GM21526 (cell line): ENCODE data around the gene MID1.

Source experiments
- ATAC-seq: cut with Tn5 transposase; IDR thresholded peaks from one replicate; pipeline ENCODE4 v1.9.1; 2021; ENCODE audit warnings: moderate library complexity; ENCODE audit not compliant: unreplicated experiment, low FRiP score

The MID1 gene

GRCh38 chrX:10505726-10506125 lies 114.7 kb downstream of the MID1 start:
- no peak for ATAC-seq

GRCh38 chrX:10502961-10503360 lies 117.4 kb downstream of the MID1 start:
- ATAC-seq = no peak

- no peak for ATAC-seq
These were observed 118.8 kb downstream of the MID1 start for GRCh38 chrX:10501611-10502010.

- no peak for ATAC-seq
These were observed 123.9 kb downstream of the MID1 start for GRCh38 chrX:10496345-10496965.

GRCh38 chrX:10495677-10496076 lies 124.7 kb downstream of the MID1 start:
- ATAC-seq = no peak

GRCh38 chrX:10492250-10492649 lies 128.1 kb downstream of the MID1 start:
- ATAC-seq = no peak

- ATAC-seq = no peak
These were observed 134.0 kb downstream of the MID1 start for GRCh38 chrX:10486373-10486772.

- ATAC-seq = no peak
These were observed 135.1 kb downstream of the MID1 start for GRCh38 chrX:10485326-10485725.

GRCh38 chrX:10484683-10485247 lies 135.6 kb downstream of the MID1 start:
- ATAC-seq = no peak

GRCh38 chrX:10483191-10483831 lies 137.1 kb downstream of the MID1 start:
- no peak for ATAC-seq

- no peak for ATAC-seq
These were observed 137.7 kb downstream of the MID1 start for GRCh38 chrX:10482708-10483107.

GRCh38 chrX:10482261-10482660 lies 138.1 kb downstream of the MID1 start:
- ATAC-seq = peak; percentile 85

GRCh38 chrX:10480861-10481260 lies 139.5 kb downstream of the MID1 start:
- no peak for ATAC-seq

GRCh38 chrX:10479508-10479907 lies 140.9 kb downstream of the MID1 start:
- ATAC-seq = no peak

GRCh38 chrX:10477525-10477924 lies 142.9 kb downstream of the MID1 start:
- ATAC-seq = no peak

GRCh38 chrX:10474913-10475568 lies 145.3 kb downstream of the MID1 start:
- no peak for ATAC-seq

GRCh38 chrX:10474510-10474909 lies 145.9 kb downstream of the MID1 start:
- ATAC-seq = no peak

- no peak for ATAC-seq
These were observed 149.0 kb downstream of the MID1 start for GRCh38 chrX:10471418-10471817.

GRCh38 chrX:10470009-10470408 lies 150.4 kb downstream of the MID1 start:
- no peak for ATAC-seq

- no peak for ATAC-seq
These were observed 152.6 kb downstream of the MID1 start for GRCh38 chrX:10467793-10468192.

GRCh38 chrX:10465254-10465653 lies 155.1 kb downstream of the MID1 start:
- ATAC-seq = no peak

- ATAC-seq = no peak
These were observed 163.3 kb downstream of the MID1 start for GRCh38 chrX:10457092-10457491.
